ENCODE measurements around the gene HS6ST1. TPM values are rescaled to one million over a fixed set of nuclear protein-coding genes. Genes with fewer than 3 reads are reported as not detected.

The HS6ST1 gene
- total RNA-seq, 1 donor from 2014 or later: 17.6 TPM

DNA sequence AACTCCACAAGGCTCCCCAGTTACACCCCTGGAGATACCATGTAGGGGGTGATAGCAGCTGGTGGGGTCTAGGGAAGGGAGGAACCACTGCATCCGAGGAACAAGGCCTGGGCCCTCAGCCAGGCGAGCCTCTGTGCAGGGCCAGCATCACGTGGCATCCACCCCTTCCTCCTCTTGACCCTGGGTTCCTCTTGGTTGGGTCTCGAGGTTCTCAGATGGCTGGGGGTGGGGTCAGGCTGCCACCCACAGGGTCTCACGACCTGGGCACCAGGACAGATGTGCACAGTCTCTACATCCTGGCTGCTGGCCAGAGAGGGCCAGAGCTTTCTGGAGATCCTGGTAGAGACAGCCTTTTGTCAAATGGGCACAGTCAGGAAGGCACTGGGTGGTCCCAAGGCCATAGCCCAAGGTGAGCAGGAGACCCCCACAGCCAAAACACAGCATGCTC lies 10.4 kb downstream of the HS6ST1 start:
- no peak for DNase-seq (ENCODE audit: low read depth)
- TF ChIP-seq, protein P1, sequence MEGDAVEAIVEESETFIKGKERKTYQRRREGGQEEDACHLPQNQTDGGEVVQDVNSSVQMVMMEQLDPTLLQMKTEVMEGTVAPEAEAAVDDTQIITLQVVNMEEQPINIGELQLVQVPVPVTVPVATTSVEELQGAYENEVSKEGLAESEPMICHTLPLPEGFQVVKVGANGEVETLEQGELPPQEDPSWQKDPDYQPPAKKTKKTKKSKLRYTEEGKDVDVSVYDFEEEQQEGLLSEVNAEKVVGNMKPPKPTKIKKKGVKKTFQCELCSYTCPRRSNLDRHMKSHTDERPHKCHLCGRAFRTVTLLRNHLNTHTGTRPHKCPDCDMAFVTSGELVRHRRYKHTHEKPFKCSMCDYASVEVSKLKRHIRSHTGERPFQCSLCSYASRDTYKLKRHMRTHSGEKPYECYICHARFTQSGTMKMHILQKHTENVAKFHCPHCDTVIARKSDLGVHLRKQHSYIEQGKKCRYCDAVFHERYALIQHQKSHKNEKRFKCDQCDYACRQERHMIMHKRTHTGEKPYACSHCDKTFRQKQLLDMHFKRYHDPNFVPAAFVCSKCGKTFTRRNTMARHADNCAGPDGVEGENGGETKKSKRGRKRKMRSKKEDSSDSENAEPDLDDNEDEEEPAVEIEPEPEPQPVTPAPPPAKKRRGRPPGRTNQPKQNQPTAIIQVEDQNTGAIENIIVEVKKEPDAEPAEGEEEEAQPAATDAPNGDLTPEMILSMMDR (conservative IDR thresholded peaks at IDR 0.05; ENCODE audit: low read depth, low read length): no peak
- H3K4me3 ChIP-seq (ENCODE audit: low read depth, low read length): no peak overlapping the region

DNA sequence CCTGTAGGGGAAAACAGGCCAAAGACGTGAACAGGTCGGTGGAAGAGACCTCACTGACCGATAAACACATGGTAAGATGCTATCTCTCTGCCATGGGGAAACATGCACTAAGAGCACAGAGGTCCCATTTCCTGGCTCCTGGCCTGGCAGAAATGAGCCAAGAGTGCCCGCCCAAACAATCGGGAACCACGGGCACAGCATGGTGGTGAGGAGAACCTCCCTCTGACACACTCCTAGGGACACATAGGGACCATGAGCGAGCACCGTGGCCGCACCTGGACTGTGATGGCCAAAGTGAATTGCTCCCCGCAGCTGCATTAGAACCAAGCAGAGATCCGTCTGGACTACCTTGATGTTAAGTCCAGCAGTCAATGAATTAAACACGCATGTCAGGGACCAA lies 11.1 kb downstream of the HS6ST1 start:
- TF ChIP-seq, protein P1 (conservative IDR thresholded peaks at IDR 0.05; ENCODE audit: low read depth, low read length): no peak
- no peak overlapping the region for H3K4me3 ChIP-seq (ENCODE audit: low read depth, low read length)
- no peak for DNase-seq (ENCODE audit: low read depth)

DNA sequence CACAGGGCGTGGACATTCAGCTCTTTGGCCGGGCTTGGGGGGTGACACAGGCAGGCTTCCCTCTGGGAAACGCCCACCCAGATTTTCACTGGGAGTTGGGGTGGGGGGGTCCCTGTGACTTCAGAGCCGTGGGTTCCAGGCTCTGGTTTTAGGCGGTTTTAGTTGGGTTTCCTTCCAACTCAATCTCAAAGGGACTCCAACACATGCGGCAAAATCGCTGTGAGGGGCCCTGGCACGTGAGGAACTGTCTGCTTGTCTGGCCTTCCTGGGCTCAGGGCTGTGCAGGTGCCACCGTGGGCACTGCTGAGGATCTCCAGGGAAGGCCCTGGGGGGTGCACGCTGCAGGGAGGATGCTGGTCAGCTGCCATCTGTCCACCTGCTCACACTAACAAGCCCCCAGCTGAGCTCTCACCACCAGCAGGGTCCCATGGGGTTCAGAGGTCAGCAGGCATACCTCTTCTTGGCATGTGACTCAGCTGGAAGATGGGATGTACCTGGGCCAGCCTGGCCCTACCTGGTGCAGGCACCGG lies 11.7 kb downstream of the HS6ST1 start:
- DNase-seq (ENCODE audit: low read depth): no peak
- no peak overlapping the region for H3K4me3 ChIP-seq (ENCODE audit: low read depth, low read length)
- TF ChIP-seq, protein P1 (conservative IDR thresholded peaks at IDR 0.05; ENCODE audit: low read depth, low read length): no peak

DNA sequence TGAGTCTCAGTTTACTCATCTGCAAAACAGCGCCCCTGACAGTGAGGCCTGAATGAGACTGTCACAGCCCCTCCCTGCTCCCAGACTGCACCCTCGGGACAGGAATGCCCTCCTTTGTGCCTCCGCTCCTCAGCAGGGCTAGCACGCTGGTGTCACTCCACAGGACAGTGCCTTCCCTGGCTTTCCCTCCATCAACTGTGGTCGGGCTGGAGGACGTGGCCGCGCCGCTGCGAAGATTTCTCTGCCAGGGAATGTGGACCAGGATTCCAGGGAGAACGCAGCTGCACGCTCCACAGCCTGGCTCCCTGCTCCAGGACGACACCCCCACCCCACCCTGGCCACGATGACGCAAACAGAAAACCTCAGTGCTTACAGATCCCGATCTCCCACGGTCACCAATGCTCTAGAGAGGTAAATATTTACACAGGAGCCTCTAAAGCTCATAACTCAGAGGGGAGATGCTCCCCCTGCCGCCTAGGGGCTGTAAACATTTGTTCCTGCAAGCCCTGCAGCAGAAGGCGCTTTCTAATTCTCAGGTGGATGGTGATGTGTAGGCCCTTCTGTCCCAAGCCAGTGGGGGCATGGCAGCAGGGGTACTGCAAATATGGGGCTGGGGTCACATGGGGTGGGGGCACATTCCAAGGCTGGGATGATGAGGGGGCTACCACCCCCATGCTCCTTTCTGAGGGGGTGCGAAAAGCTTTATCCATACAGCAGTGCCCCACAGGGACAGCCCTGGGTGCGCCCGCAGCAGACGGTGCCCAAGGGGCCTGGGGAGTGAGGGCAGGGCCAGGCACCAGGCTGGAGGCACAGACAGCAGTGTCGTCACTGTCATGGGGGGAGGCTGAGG lies 12.4 kb downstream of the HS6ST1 start:
- no peak for DNase-seq (ENCODE audit: low read depth)
- TF ChIP-seq, protein P1 (conservative IDR thresholded peaks at IDR 0.05; ENCODE audit: low read depth, low read length): no peak
- no peak overlapping the region for H3K4me3 ChIP-seq (ENCODE audit: low read depth, low read length)

DNA sequence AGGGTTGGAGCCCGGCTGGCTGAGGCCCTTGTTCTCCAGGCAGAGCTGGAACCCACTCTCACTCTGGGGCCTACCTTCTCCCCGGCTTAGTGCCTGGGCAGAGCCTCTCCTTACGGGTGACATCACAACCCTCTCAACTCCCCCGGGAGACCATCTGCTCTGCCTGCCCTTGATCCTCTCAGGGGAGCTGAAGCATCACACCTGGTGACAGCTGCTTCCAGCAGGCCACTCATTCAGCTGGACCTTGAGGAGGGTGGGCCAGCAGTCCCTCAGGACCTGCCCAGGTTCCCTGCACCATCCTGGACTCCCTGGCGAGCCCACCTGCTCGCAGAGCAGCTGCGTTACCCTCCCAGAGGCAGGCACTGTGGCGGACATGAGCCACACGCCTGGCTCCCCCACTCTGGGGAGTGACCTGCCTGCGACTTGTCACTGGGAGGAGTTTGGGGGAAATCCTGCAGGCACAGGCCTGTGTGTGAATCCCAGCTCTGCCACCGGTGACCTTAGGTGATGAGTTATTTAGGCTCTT lies 13.1 kb downstream of the HS6ST1 start:
- TF ChIP-seq, protein P1 (conservative IDR thresholded peaks at IDR 0.05; ENCODE audit: low read depth, low read length): no peak
- H3K4me3 ChIP-seq (ENCODE audit: low read depth, low read length): no peak overlapping the region
- DNase-seq (ENCODE audit: low read depth): no peak

DNA sequence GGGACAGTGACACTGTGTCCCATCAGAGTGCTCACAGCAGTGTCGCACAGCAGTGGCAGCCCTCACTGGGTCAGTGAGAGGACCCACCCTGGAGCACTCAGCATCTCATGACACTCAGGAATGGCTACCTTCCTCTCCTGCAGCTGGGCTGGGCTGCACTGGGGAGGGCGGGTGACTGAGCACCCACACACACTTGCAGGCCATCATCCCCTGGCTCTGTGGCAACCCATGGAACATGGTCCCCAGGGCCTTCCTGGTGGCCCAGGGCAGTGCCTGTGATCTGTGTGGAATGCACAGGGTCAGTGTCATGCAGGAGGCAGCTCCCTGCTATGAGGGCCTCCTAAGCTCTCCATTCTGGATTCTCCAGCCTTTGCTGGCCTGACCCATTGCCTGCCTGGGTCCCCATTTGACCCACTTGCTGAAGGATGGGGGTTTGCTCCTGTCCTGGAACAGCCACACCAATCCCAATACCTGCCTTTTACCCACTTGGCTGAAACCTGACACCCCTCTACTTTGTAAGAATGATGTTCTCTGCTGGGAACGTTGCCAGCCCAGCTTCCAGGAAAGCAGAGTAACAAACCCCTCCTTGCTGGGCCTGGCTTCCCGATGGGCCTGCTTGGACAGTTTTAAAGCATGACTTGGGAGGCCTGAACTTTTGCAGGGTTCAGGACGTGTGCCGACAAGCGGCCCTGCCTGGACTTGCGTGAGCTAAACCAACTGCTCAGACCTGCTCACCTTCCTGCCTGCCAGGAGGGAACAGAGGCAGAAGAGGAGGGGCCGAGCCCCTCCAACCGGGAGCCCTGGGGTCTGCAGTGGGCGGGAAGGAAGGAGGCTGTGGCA lies 13.7 kb downstream of the HS6ST1 start:
- TF ChIP-seq, protein P1 (conservative IDR thresholded peaks at IDR 0.05; ENCODE audit: low read depth, low read length): peak; percentile 25
- DNase-seq (ENCODE audit: low read depth): peak; percentile 53
- no peak overlapping the region for H3K4me3 ChIP-seq (ENCODE audit: low read depth, low read length)
